NOMO-1 treated with DMSO at 0.1 percent for 48 hours (cell line): ENCODE results near the gene SLC7A7.
A peak's percentile ranks its signal among the peaks of the same experiment; 100 is the strongest.
"Not testable (repeated sequence)": the region's sequence is repeated elsewhere in the genome, so short reads cannot be mapped to it uniquely, and the experiment has no call there.

Experiments used
- DNase-seq: peaks from one replicate; lab custom pipeline; 2025; ENCODE audit not compliant: unreplicated experiment; lab: John Stamatoyannopoulos, UW

Gene SLC7A7

GRCh38 chr14:22844221-22845102 lies 29.2 kb upstream of the SLC7A7 start:
- no peak for DNase-seq

- no peak for DNase-seq
These were observed 28.1 kb upstream of the SLC7A7 start for GRCh38 chr14:22843123-22843925.

GRCh38 chr14:22842211-22843122 lies 27.2 kb upstream of the SLC7A7 start:
- no peak for DNase-seq

- DNase-seq = no peak
These were observed 26.5 kb upstream of the SLC7A7 start for GRCh38 chr14:22841769-22842168.

- no peak for DNase-seq
These were observed 26.1 kb upstream of the SLC7A7 start for GRCh38 chr14:22841311-22841710.

GRCh38 chr14:22839159-22839779 lies 24.0 kb upstream of the SLC7A7 start:
- DNase-seq = no peak

GRCh38 chr14:22838631-22839041 lies 23.4 kb upstream of the SLC7A7 start:
- no peak for DNase-seq

GRCh38 chr14:22837750-22838538 lies 22.7 kb upstream of the SLC7A7 start:
- no peak for DNase-seq

- DNase-seq = peak; percentile 18
These were observed 22.0 kb upstream of the SLC7A7 start for GRCh38 chr14:22837114-22837749.

- peak; percentile 7 for DNase-seq
These were observed 21.3 kb upstream of the SLC7A7 start, which contains the start of gene MMP14 for GRCh38 chr14:22836301-22837113. MMP14 (plus strand) TSS chr14:22836585; CDS start chr14:22836818, 233 bp downstream.

GRCh38 chr14:22835505-22835904 lies 20.3 kb upstream of the SLC7A7 start:
- no peak for DNase-seq

GRCh38 chr14:22830443-22831010 lies 15.3 kb upstream of the SLC7A7 start:
- no peak for DNase-seq

- DNase-seq = peak; percentile 89
These were observed 14.6 kb upstream of the SLC7A7 start, which contains the start of gene MRPL52 for GRCh38 chr14:22829661-22830442. MRPL52 (plus strand) TSS chr14:22829887; CDS start chr14:22829913, 26 bp downstream.

GRCh38 chr14:22829076-22829660 lies 13.9 kb upstream of the SLC7A7 start:
- DNase-seq = not testable (repeated sequence)

- no peak for DNase-seq
These were observed 9.6 kb upstream of the SLC7A7 start for GRCh38 chr14:22824711-22825359.

GRCh38 chr14:22822571-22823098 lies 7.4 kb upstream of the SLC7A7 start:
- DNase-seq = peak; percentile 44
